ENCODE measurements around the gene TOP3A. TPM values are rescaled to one million over a fixed set of nuclear protein-coding genes. Genes with fewer than 3 reads are reported as not detected.

The TOP3A gene
- total RNA-seq, 1 donor from 2014 or later, result 21.9 TPM

- H3K4me3 ChIP-seq (ENCODE audit: low read length in 3 of 3), result peak overlapping the region; percentile 63 to 95 (median 82)
- no peaks in the 10 kb centered on the region for H3K9me3 ChIP-seq (ENCODE audit: control insufficient read depth in 3 of 3, low read length in 3 of 3)
- peaks cover 44 to 57% (median 51%) of the 10 kb centered on the region in 3 donors for H3K4me1 ChIP-seq (ENCODE audit: control insufficient read depth in 3 of 3, insufficient read depth in 3 of 3, low read length in 3 of 3)
- peaks cover 46 to 52% (median 50%) of the 10 kb centered on the region in 3 donors for H3K36me3 ChIP-seq (ENCODE audit: control insufficient read depth in 3 of 3, insufficient read depth in 3 of 3, low read length in 3 of 3)
- peak overlapping the region; percentile 98 for H3K27ac ChIP-seq (ENCODE audit: low read depth, low read length)
- H3K9ac ChIP-seq (ENCODE audit: low read depth in 1 of 3, low read length in 3 of 3), result peak overlapping the region; percentile 54 to 97 (median 97)
- no peaks in the 10 kb centered on the region for H3K27me3 ChIP-seq (ENCODE audit: control insufficient read depth in 3 of 3, insufficient read depth in 3 of 3, low read length in 3 of 3)
Measured at GRCh38 chr17:18256776-18257175, 58.0 kb downstream of the TOP3A start.

DNA sequence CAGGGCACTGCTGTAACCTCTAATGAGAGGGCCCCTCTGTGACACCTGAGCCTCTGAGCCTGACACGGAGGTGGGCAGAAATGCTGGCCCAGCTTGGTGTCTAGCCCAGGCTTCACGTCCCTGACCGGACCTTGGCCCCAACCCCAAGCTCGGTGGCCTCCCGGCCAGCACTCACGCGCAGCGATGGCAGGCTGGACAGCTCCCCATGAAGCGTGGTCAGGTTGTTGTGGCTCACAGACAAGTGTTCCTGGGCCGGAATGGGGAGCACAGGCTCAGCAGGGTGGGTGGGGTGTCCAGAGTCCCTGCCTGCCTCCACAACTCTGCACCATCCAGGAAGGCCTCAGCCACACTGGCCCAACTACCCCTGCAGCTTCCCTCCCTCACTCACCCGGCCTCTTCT is 58.4 kb downstream of the TOP3A start:
- Histone ChIP-seq H3K27ac (ENCODE audit: low read depth, low read length) (peak overlapping the region; percentile 98), H3K9ac (ENCODE audit: low read depth in 1 of 3, low read length in 3 of 3) (peak overlapping the region; percentile 50 to 97 (median 54)), H3K36me3 (ENCODE audit: control insufficient read depth in 3 of 3, insufficient read depth in 3 of 3, low read length in 3 of 3) (peaks cover 50 to 55% (median 55%) of the 10 kb centered on the region in 3 donors), H3K4me3 (ENCODE audit: low read length in 3 of 3) (peak overlapping the region in 2 of 3 donors; percentile 63 to 82), H3K4me1 (ENCODE audit: control insufficient read depth in 3 of 3, insufficient read depth in 3 of 3, low read length in 3 of 3) (peaks cover 40 to 53% (median 47%) of the 10 kb centered on the region in 3 donors), H3K27me3 (ENCODE audit: control insufficient read depth in 3 of 3, insufficient read depth in 3 of 3, low read length in 3 of 3) (no peaks in the 10 kb centered on the region), H3K9me3 (ENCODE audit: control insufficient read depth in 3 of 3, low read length in 3 of 3) (no peaks in the 10 kb centered on the region)

DNA sequence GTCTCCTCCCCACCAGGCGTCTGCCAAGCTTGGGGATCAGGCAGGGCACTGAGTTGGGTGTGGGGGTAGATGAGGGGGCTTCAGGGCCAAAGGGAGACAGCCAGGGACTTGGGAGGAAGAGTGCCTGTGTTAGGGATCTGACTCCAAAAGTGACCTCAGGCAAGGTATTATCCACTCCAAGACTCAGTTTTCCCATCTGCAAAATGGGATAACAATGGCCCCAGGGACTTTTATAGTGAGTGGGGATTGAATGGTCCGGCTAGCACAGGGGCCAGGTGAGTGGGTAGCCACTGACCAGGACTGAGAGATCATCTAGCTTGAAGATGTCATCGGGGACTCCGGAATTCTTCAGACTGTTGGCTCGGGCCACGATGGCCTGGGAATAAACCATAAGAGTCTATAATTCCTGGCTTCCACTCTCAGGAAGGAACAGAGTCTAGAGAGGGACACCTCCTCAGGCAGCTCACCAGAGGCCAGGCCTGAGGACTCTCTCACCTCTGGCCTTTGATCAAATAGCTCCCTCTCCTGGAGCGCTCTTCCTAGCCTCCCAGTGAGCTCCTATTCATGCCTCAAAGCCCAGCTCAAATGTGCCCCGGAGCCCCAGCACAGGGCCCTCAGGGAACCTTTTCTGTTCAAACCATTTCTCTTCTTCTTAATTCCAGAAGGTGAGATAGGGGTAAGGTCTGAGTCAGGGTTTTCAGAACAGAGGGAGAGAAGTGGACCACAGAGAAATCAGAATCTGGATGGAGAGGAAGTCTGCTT is 59.7 kb downstream of the TOP3A start:
- no peak overlapping the region for H3K4me3 ChIP-seq (ENCODE audit: low read length in 3 of 3)
- peaks cover 36 to 46% (median 43%) of the 10 kb centered on the region in 3 donors for H3K4me1 ChIP-seq (ENCODE audit: control insufficient read depth in 3 of 3, insufficient read depth in 3 of 3, low read length in 3 of 3)
- H3K36me3 ChIP-seq (ENCODE audit: control insufficient read depth in 3 of 3, insufficient read depth in 3 of 3, low read length in 3 of 3), result peaks cover 63 to 68% (median 67%) of the 10 kb centered on the region in 3 donors
- no peaks in the 10 kb centered on the region for H3K27me3 ChIP-seq (ENCODE audit: control insufficient read depth in 3 of 3, insufficient read depth in 3 of 3, low read length in 3 of 3)
- H3K9me3 ChIP-seq (ENCODE audit: control insufficient read depth in 3 of 3, low read length in 3 of 3), result no peaks in the 10 kb centered on the region
- H3K27ac ChIP-seq (ENCODE audit: low read depth, low read length), result no peak overlapping the region
- H3K9ac ChIP-seq (ENCODE audit: low read depth in 1 of 3, low read length in 3 of 3), result no peak overlapping the region

- Histone ChIP-seq H3K36me3 (ENCODE audit: control insufficient read depth in 3 of 3, insufficient read depth in 3 of 3, low read length in 3 of 3) (peaks cover 67 to 72% (median 71%) of the 10 kb centered on the region in 3 donors), H3K9me3 (ENCODE audit: control insufficient read depth in 3 of 3, low read length in 3 of 3) (no peaks in the 10 kb centered on the region), H3K9ac (ENCODE audit: low read depth in 1 of 3, low read length in 3 of 3) (no peak overlapping the region), H3K4me1 (ENCODE audit: control insufficient read depth in 3 of 3, insufficient read depth in 3 of 3, low read length in 3 of 3) (peaks cover 29 to 39% (median 37%) of the 10 kb centered on the region in 3 donors), H3K27ac (ENCODE audit: low read depth, low read length) (no peak overlapping the region), H3K27me3 (ENCODE audit: control insufficient read depth in 3 of 3, insufficient read depth in 3 of 3, low read length in 3 of 3) (no peaks in the 10 kb centered on the region), H3K4me3 (ENCODE audit: low read length in 3 of 3) (no peak overlapping the region)
Measured at GRCh38 chr17:18253947-18254821, 60.6 kb downstream of the TOP3A start.

DNA sequence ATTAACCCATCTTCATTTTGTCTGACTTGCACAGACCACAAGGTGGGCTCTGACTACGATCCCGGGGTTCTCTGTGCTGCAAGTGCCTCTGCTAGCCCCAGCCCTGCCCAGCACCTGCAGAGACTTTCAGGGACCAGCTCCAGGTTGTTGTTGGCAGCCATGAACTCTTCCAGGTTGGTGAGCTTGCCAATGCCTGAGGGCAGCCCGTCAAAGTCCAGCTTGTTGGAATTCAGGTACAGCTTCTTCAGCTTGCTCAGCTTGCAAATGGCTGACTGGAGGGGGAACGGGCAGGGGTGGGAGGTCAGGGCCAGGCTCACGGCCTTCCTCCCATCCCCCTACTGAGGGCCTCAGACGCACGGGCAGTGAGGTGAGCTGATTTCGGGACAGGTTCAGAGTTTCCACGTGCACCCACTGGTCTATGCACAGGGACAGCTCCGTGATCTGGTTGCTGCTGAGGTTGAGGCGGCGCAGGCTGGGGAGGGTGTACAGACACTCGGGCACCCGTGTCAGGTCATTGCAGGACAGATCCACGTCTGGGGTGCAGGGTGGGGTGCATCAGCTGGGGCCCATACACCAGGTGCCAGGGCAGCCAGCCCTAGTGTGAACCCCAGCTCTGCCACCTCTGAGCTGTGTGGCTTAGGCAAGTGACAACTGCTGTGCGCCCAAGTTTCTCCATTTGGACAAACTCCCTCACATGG is 61.5 kb downstream of the TOP3A start:
- Histone ChIP-seq H3K36me3 (ENCODE audit: control insufficient read depth in 3 of 3, insufficient read depth in 3 of 3, low read length in 3 of 3) (peaks cover 76 to 80% (median 80%) of the 10 kb centered on the region in 3 donors), H3K4me1 (ENCODE audit: control insufficient read depth in 3 of 3, insufficient read depth in 3 of 3, low read length in 3 of 3) (peaks cover 33 to 39% (median 36%) of the 10 kb centered on the region in 3 donors), H3K9ac (ENCODE audit: low read depth in 1 of 3, low read length in 3 of 3) (no peak overlapping the region)

DNA sequence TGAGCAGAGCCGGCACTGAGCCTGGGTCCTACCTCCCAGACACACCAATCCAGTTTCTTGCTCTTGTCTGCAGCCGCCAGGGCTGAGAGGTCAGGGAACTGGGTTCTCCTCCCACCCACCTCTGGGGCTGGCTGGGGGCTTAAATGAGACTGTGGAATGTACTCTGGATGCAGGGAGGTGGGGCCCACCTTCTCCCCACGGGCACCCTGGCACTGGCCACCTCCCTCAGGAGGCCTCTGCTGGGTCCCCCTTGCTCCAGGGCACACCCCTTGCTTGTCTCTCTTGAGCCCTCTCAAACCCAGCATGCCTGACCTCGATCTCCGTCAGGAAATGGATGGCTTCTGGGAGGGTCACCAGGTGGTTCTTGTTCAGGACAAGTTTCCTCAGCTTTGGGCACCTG is 62.6 kb downstream of the TOP3A start:
- Histone ChIP-seq H3K36me3 (ENCODE audit: control insufficient read depth in 3 of 3, insufficient read depth in 3 of 3, low read length in 3 of 3) (peaks cover 85 to 91% (median 88%) of the 10 kb centered on the region in 3 donors), H3K9me3 (ENCODE audit: control insufficient read depth in 3 of 3, low read length in 3 of 3) (no peaks in the 10 kb centered on the region), H3K4me3 (ENCODE audit: low read length in 3 of 3) (no peak overlapping the region), H3K9ac (ENCODE audit: low read depth in 1 of 3, low read length in 3 of 3) (no peak overlapping the region), H3K4me1 (ENCODE audit: control insufficient read depth in 3 of 3, insufficient read depth in 3 of 3, low read length in 3 of 3) (peaks cover 38 to 43% (median 41%) of the 10 kb centered on the region in 3 donors), H3K27me3 (ENCODE audit: control insufficient read depth in 3 of 3, insufficient read depth in 3 of 3, low read length in 3 of 3) (no peaks in the 10 kb centered on the region), H3K27ac (ENCODE audit: low read depth, low read length) (no peak overlapping the region)

More for the DNA sequence above, 61.5 kb downstream of the TOP3A start:
- H3K9me3 ChIP-seq (ENCODE audit: control insufficient read depth in 3 of 3, low read length in 3 of 3), result no peaks in the 10 kb centered on the region
- no peaks in the 10 kb centered on the region for H3K27me3 ChIP-seq (ENCODE audit: control insufficient read depth in 3 of 3, insufficient read depth in 3 of 3, low read length in 3 of 3)
- no peak overlapping the region for H3K4me3 ChIP-seq (ENCODE audit: low read length in 3 of 3)
- H3K27ac ChIP-seq (ENCODE audit: low read depth, low read length), result no peak overlapping the region

GRCh38 chr17:18251204-18251603 is 63.6 kb downstream of the TOP3A start:
- H3K9ac ChIP-seq (ENCODE audit: low read depth in 1 of 3, low read length in 3 of 3), result no peak overlapping the region
- H3K27me3 ChIP-seq (ENCODE audit: control insufficient read depth in 3 of 3, insufficient read depth in 3 of 3, low read length in 3 of 3), result no peaks in the 10 kb centered on the region
- H3K36me3 ChIP-seq (ENCODE audit: control insufficient read depth in 3 of 3, insufficient read depth in 3 of 3, low read length in 3 of 3), result peaks cover 90 to 93% (median 91%) of the 10 kb centered on the region in 3 donors
- H3K4me1 ChIP-seq (ENCODE audit: control insufficient read depth in 3 of 3, insufficient read depth in 3 of 3, low read length in 3 of 3), result peaks cover 28 to 35% (median 34%) of the 10 kb centered on the region in 3 donors
- H3K27ac ChIP-seq (ENCODE audit: low read depth, low read length), result no peak overlapping the region
- H3K9me3 ChIP-seq (ENCODE audit: control insufficient read depth in 3 of 3, low read length in 3 of 3), result no peaks in the 10 kb centered on the region
- no peak overlapping the region for H3K4me3 ChIP-seq (ENCODE audit: low read length in 3 of 3)

DNA sequence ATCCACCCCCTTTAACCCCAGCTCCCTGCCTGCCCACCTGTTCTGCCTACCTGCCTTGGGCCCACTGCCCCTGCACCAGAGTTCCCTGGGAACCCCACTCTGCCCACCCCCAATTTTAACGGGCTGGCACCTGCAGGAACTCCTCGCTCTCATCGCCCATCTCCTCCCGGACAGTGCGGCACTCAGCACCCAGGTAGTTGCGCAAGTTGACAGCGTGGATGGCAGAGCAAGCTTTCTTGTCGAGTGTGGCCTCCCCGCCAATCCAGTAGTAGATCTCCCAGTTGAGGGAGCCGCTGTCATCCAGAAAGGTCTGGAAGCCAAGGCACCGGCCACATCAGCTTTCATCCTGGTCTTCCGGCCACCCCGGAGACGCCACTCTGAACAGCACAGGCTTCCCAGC is 64.1 kb downstream of the TOP3A start:
- Histone ChIP-seq H3K9ac (ENCODE audit: low read depth in 1 of 3, low read length in 3 of 3) (no peak overlapping the region), H3K27ac (ENCODE audit: low read depth, low read length) (no peak overlapping the region), H3K9me3 (ENCODE audit: control insufficient read depth in 3 of 3, low read length in 3 of 3) (no peaks in the 10 kb centered on the region), H3K36me3 (ENCODE audit: control insufficient read depth in 3 of 3, insufficient read depth in 3 of 3, low read length in 3 of 3) (peaks cover 90 to 93% (median 91%) of the 10 kb centered on the region in 3 donors), H3K27me3 (ENCODE audit: control insufficient read depth in 3 of 3, insufficient read depth in 3 of 3, low read length in 3 of 3) (no peaks in the 10 kb centered on the region), H3K4me1 (ENCODE audit: control insufficient read depth in 3 of 3, insufficient read depth in 3 of 3, low read length in 3 of 3) (peaks cover 24 to 30% (median 29%) of the 10 kb centered on the region in 3 donors), H3K4me3 (ENCODE audit: low read length in 3 of 3) (no peak overlapping the region)

DNA sequence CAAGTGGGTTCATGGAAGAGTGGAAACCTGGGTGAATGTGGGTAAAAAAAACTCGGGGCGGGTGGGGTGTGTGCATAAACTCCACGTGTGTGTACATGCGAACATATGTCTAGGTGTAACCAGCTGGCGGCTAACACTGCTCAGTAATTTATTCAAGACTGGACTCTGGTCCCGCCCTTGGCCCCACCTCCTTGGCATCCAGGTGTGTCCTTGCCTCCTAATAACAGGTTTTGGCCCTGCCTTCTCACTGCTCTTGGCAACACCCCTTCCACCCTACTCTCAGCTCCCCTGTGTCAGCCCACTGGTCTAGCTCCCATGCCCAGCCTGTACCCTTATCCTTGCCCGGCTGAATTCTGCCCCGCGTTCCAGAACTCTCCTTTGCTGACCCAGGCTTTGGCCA is 64.5 kb downstream of the TOP3A start:
- Histone ChIP-seq H3K9me3 (ENCODE audit: control insufficient read depth in 3 of 3, low read length in 3 of 3) (no peaks in the 10 kb centered on the region), H3K27me3 (ENCODE audit: control insufficient read depth in 3 of 3, insufficient read depth in 3 of 3, low read length in 3 of 3) (no peaks in the 10 kb centered on the region), H3K4me1 (ENCODE audit: control insufficient read depth in 3 of 3, insufficient read depth in 3 of 3, low read length in 3 of 3) (peaks cover 21 to 26% (median 26%) of the 10 kb centered on the region in 3 donors), H3K36me3 (ENCODE audit: control insufficient read depth in 3 of 3, insufficient read depth in 3 of 3, low read length in 3 of 3) (peaks cover 90 to 93% (median 91%) of the 10 kb centered on the region in 3 donors), H3K9ac (ENCODE audit: low read depth in 1 of 3, low read length in 3 of 3) (no peak overlapping the region), H3K27ac (ENCODE audit: low read depth, low read length) (no peak overlapping the region), H3K4me3 (ENCODE audit: low read length in 3 of 3) (no peak overlapping the region)

Measured in skeletal muscle tissue (tissue), 4 donors.